GM21723 (cell line): ENCODE measurements around the gene CDH13.

ENCODE experiments used
- ATAC-seq: cut with Tn5 transposase; IDR thresholded peaks from one replicate; pipeline ENCODE4 v1.9.1; 2021; ENCODE audit warnings: mild to moderate bottlenecking, moderate library complexity; ENCODE audit not compliant: unreplicated experiment

Gene CDH13

GRCh38 chr16:83021746-83022145, 395.0 kb downstream of the CDH13 start:
- no peak for ATAC-seq

GRCh38 chr16:83023011-83023410, 396.2 kb downstream of the CDH13 start:
- no peak for ATAC-seq

DNA sequence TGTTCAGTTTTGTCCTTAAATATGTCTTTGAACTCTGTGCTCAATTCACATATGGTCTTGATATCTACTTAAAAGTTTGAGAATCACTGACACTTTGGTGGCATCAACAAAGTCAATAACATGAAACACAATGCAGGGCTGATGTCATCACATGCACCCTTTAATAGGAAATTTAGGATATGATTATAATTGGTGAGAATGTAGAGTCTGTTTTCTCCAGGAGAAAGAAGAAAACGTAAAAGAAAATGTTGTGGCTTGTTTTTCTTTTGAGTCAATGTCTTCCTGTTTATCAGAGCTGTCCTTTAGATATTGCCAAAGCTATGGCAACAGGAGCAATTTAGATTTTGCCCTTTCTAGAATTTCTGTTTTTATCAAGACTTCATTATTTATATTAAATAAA, 396.9 kb downstream of the CDH13 start:
- ATAC-seq, result no peak

DNA sequence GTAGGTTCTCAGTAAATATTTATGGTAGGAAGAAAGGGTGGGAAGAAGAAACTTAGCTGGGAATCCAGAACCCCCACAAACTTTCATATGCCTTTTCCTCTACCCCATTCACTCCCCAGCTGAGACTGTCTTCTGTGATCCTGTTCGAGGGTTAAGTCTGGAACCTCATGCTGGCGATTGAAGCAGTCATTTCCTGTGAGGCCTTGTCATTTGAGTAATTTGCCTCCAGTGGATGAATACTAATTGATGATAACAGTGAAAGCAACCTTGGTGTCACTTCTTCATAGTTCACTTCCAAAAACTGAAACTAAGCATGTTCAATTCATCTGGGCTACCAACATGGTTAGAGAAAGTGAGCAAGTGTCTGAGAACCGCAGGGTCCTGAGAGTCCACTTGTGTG, 401.2 kb downstream of the CDH13 start:
- no peak for ATAC-seq

GRCh38 chr16:83029467-83029866, 402.7 kb downstream of the CDH13 start:
- no peak for ATAC-seq

- ATAC-seq, result no peak
Measured at GRCh38 chr16:83031524-83031923, 404.8 kb downstream of the CDH13 start.

GRCh38 chr16:83037102-83037501, 410.3 kb downstream of the CDH13 start:
- no peak for ATAC-seq

GRCh38 chr16:83037884-83038283, 411.1 kb downstream of the CDH13 start:
- ATAC-seq, result no peak

- no peak for ATAC-seq
Measured at GRCh38 chr16:83040174-83040573, 413.4 kb downstream of the CDH13 start.

DNA sequence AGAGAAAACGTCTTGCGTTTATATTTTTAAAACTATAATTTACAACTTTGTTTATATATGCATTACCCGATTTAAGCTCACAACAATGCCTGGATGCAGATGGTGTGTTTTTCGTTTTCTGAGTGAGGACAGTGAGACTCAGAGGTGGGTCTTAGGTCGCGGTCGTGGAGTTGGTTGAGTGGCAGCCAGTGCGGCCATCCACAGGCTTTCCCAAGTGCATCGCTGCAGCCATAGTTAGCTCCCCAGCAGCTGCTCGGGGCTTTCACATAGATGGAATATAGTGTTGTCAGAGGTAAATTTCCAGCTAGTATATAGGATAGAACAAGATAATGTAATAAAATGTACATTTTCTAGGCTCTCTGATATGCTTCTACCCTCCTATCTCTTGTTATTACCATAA, 417.8 kb downstream of the CDH13 start:
- no peak for ATAC-seq

GRCh38 chr16:83045790-83046189, 419.0 kb downstream of the CDH13 start:
- no peak for ATAC-seq

DNA sequence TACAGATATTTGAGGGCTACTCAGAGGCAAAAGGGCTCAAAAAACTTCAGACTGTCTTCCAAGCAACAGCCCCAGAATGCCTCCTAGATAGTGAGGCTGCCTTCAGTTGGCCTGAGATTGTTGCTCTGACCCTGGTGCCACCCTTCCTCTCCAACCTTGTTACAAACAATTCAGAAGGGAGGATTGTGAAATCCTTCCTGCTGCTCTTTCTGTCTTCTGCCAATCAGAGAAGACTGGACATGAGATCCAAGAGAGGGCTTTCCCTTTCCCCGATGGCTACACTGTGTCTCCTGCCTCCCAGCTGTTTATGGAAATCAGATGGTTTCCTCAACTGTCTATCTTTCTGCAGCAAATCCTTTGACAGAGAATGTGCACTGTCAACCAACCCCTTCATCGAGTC, 419.9 kb downstream of the CDH13 start:
- no peak for ATAC-seq

DNA sequence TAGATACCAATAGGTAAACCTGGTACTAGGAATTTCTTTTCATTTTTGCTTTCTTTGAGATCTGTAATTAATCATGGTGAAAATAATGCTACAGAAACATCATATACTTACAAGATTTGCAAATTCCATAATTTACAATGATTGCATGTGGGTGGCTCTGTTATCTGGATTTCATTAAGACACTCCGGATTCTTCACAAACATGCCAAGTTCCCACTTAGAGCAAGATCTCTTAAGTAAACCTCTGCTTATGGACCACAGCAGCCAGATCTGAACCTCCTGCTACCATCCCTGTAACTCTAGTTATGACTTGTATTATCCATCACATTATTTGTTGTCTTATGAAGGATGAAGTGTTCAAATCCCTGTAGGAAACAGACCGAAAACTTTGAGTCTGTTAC, 424.7 kb downstream of the CDH13 start:
- ATAC-seq, result no peak

- no peak for ATAC-seq
Measured at GRCh38 chr16:83054283-83054682, 427.5 kb downstream of the CDH13 start.

DNA sequence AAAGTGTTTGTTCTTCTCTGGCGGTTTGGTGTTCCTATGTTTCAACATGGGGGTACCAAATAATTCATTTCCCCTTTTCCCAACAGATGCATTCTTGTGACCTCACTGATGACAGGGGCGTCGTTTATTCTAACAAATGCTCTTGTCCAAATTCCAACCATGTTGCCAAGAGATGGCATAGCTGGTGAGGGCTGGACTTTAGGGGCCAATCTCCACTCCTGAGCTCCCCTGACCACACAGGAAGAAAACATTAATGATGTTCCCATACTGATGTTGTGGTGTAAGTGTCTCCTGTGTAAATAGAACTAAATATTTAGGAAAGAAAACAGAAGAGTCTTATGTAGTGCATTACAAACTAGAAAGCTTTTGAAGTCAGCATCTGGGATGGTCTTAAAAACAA, 431.6 kb downstream of the CDH13 start:
- ATAC-seq, result no peak

- ATAC-seq, result no peak
Measured at GRCh38 chr16:83059237-83059636, 432.5 kb downstream of the CDH13 start.

DNA sequence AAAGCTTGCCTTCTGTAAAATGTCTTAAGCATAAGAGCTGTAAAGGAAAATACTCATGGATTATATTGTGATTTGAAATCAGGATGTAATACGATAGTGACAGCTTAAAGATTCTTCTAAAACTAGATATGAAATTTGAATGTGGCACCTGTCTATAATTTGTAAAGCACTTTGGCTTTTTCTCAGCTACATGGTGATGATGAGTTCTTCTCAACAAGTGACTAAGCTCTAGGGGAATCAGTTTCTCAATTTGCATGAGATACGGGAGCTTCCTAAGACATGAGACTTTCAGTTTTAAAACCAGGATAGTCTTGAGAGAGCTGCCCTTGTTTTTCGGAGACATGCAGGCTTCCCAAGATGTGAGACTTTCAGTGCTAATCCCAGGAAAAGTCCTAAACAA, 439.2 kb downstream of the CDH13 start:
- no peak for ATAC-seq

DNA sequence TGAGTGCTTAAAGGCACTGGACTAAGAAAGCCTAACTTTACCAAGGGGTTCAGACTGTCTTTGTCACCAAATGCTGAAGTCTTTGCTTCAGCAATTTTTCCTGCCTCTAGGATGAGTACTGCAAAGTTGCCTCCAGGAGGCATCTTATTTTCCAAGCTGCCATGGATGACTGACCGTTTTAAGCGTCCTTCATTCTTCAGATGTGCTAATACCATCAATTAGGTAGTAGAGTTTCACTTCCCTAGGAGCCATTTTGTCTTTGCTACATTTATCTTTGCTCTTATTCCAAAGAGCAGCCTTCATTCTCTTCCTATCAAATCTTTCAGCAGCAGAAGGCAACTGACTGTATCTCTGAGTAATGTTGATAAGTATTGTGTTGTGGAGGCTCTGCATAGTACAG, 440.1 kb downstream of the CDH13 start:
- no peak for ATAC-seq

DNA sequence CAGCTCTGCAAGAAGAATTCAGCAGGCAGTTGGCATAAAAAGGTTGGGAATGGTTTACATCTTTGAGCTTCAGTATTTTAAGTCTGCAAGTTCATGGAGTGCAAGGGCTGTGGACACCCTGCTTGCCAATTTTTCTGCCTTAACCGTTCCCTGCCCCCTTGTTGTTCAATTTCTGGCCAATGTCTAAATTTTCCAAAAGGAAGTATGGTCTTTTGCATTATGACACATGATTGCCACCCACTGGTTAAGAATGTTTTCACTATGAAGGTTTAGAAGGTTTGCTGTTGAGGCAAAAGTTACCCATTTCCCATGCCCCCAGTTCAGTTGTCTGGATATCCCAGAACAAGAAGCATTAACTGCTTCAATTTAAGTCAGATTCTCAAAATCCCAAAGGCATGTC, 441.9 kb downstream of the CDH13 start:
- ATAC-seq, result no peak

- ATAC-seq, result no peak
Measured at GRCh38 chr16:83070416-83071209, 443.8 kb downstream of the CDH13 start.

GRCh38 chr16:83075956-83076355, 449.2 kb downstream of the CDH13 start:
- ATAC-seq, result no peak

DNA sequence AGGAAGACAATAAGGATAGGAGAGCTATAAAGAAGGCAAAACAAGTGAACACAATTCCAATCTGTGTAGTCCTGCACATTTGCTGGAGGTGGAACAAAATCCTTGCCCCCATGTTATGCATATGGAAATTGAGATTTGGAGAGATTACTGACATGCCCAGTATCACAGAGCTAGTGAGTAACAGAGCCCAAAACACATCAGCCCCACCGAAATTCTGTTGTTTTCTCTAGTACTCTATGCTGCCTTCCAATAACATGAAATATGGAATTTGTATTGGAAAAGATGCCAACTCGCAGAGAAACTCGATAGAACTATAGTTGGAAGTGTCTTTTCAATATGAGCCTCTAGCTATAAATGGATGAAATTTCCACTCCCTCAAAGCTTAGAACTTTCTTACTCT, 456.6 kb downstream of the CDH13 start:
- ATAC-seq, result no peak

DNA sequence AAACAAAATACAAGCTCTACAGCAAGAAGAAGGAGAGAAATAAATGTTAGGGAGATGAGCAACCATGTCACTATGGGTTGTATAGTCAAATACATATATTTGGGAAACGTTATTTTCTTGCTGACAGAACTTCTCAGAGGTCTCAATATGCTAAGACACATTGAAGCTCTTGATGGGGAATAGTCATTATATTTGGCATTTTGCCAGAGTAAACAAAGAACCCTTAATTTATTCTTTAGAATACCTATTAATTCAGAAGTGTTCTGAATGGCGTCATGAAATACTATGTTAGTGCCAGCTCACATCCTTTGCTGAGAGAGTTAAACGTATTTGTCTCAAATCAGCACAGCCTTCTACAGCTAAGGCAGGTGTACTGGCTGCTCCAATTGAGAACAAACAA, 458.9 kb downstream of the CDH13 start:
- ATAC-seq, result no peak
